Measurements from ENCODE around the gene TBL1X.
"Not testable (repeated sequence)": the region's sequence is repeated elsewhere in the genome, so short reads cannot be mapped to it uniquely, and the experiment has no call there.

The TBL1X gene

GRCh38 chrX:9729171-9729885 is 264.5 kb downstream of the TBL1X start:
- DNase-seq = no peak

GRCh38 chrX:9730078-9730477 is 265.2 kb downstream of the TBL1X start:
- no peak for DNase-seq

GRCh38 chrX:9730752-9731151 is 265.9 kb downstream of the TBL1X start:
- DNase-seq = no peak

GRCh38 chrX:9737363-9737762 is 272.5 kb downstream of the TBL1X start:
- DNase-seq = no peak

- no peak for DNase-seq
Measured at GRCh38 chrX:9738151-9738550, 273.3 kb downstream of the TBL1X start.

GRCh38 chrX:9739130-9739529 is 274.3 kb downstream of the TBL1X start:
- no peak for DNase-seq

GRCh38 chrX:9745417-9746115 is 280.7 kb downstream of the TBL1X start:
- no peak for DNase-seq

GRCh38 chrX:9746148-9746888 is 281.5 kb downstream of the TBL1X start:
- DNase-seq = no peak

GRCh38 chrX:9747644-9748043 is 282.8 kb downstream of the TBL1X start:
- no peak for DNase-seq

- DNase-seq = no peak
Measured at GRCh38 chrX:9749146-9749692, 284.4 kb downstream of the TBL1X start.

GRCh38 chrX:9757366-9757765 is 292.5 kb downstream of the TBL1X start:
- no peak for DNase-seq

- DNase-seq = no peak
Measured at GRCh38 chrX:9758021-9758638, 293.3 kb downstream of the TBL1X start.

- DNase-seq = no peak
Measured at GRCh38 chrX:9759337-9759736, 294.5 kb downstream of the TBL1X start.

GRCh38 chrX:9765072-9765736 is 300.3 kb downstream of the TBL1X start:
- DNase-seq = no peak

- no peak for DNase-seq
Measured at GRCh38 chrX:9765737-9766097, 300.9 kb downstream of the TBL1X start, which contains the start of gene GPR143. Gene GPR143 (minus strand): TSS chrX:9765847. CDS start chrX:9765817, 30 bp downstream.

GRCh38 chrX:9767375-9767774 is 302.5 kb downstream of the TBL1X start:
- DNase-seq = no peak

- not testable (repeated sequence) for DNase-seq
Measured at GRCh38 chrX:9768321-9768839, 303.5 kb downstream of the TBL1X start.

- no peak for DNase-seq
Measured at GRCh38 chrX:9770319-9770718, 305.5 kb downstream of the TBL1X start.

GRCh38 chrX:9772943-9773342 is 308.1 kb downstream of the TBL1X start:
- no peak for DNase-seq

- DNase-seq = no peak
Measured at GRCh38 chrX:9775930-9776329, 311.1 kb downstream of the TBL1X start.

GRCh38 chrX:9781941-9782340 is 317.1 kb downstream of the TBL1X start:
- DNase-seq = no peak

- no peak for DNase-seq
Measured at GRCh38 chrX:9784332-9784731, 319.5 kb downstream of the TBL1X start.

All from NCI-H1092 (cell line).